Mesenchymal stem cell (in vitro differentiated cells and primary cell): Measurements from ENCODE around the gene PRRX1.

Experiments
- DNase-seq: peaks from one replicate; pipeline ENCODE4 v3.0.0-alpha.2; 2013
- H2AFZ ChIP-seq: one replicate; pipeline ENCODE4 v1.6.1; 2013; ENCODE audit warnings: low read depth, mild to moderate bottlenecking, control low read depth, inconsistent platforms, low read length, moderate library complexity
- H2AK5ac ChIP-seq: 2 replicates; pipeline ENCODE4 v1.6.1; 2013; ENCODE audit warnings: low read length, moderate library complexity, mild to moderate bottlenecking, inconsistent platforms; ENCODE audit not compliant: severe bottlenecking
- H2BK120ac ChIP-seq: one replicate; pipeline ENCODE4 v1.6.1; 2013; ENCODE audit warnings: low read depth, mild to moderate bottlenecking, inconsistent platforms, low read length, moderate library complexity
- H2BK12ac ChIP-seq, 2 experiments: one replicate each; pipeline ENCODE4 v1.6.1; 2013; ENCODE audit warnings: inconsistent platforms in 2 of 2, low read length in 2 of 2, mild to moderate bottlenecking in 2 of 2, moderate library complexity in 2 of 2, control low read depth in 1 of 2
- H2BK15ac ChIP-seq: one replicate; pipeline ENCODE4 v1.6.1; 2013; ENCODE audit warnings: mild to moderate bottlenecking, low read depth, inconsistent platforms; ENCODE audit not compliant: poor library complexity, severe bottlenecking
- H2BK5ac ChIP-seq: 2 replicates; pipeline ENCODE4 v1.6.1; 2013; ENCODE audit warnings: low read depth, mild to moderate bottlenecking, low read length, control low read depth, inconsistent platforms; ENCODE audit not compliant: poor library complexity, severe bottlenecking
- H3K14ac ChIP-seq, 2 experiments: one replicate each; pipeline ENCODE4 v1.6.1; 2013; ENCODE audit warnings: inconsistent platforms in 2 of 2, low read length in 2 of 2, control low read depth in 1 of 2, mild to moderate bottlenecking in 1 of 2, moderate library complexity in 1 of 2
- H3K18ac ChIP-seq, 2 experiments: one replicate each; pipeline ENCODE4 v1.6.1; 2013; ENCODE audit warnings: inconsistent platforms in 2 of 2, low read length in 2 of 2, control low read depth in 1 of 2, low read depth in 1 of 2, mild to moderate bottlenecking in 1 of 2
- H3K23ac ChIP-seq, 2 experiments: one replicate each; pipeline ENCODE4 v1.6.1; 2013; ENCODE audit warnings: inconsistent platforms in 2 of 2, low read length in 2 of 2, mild to moderate bottlenecking in 2 of 2, moderate library complexity in 2 of 2, control low read depth in 1 of 2
- H3K27ac ChIP-seq: 2 replicates; pipeline ENCODE4 v1.5.1; 2013; ENCODE audit warnings: mild to moderate bottlenecking, moderate library complexity, low read length, control low read depth, inconsistent platforms; ENCODE audit not compliant: poor library complexity, severe bottlenecking
- H3K27me3 ChIP-seq, 2 experiments: 2 replicates each; pipeline versions ENCODE4 v1.6.1 to v1.7.0; 2013; ENCODE audit warnings: low read length in 2 of 2, mild to moderate bottlenecking in 2 of 2, moderate library complexity in 2 of 2, control low read depth in 1 of 2, inconsistent platforms in 1 of 2; ENCODE audit not compliant: control insufficient read depth in 1 of 2, insufficient read depth in 1 of 2
- H3K36me3 ChIP-seq, 2 experiments: 2 replicates each; pipeline versions ENCODE4 v1.6.1 to v1.7.0; 2013; ENCODE audit warnings: low read length in 2 of 2, control low read depth in 1 of 2, inconsistent platforms in 1 of 2, low read depth in 1 of 2, mild to moderate bottlenecking in 1 of 2; ENCODE audit not compliant: insufficient read depth in 2 of 2, control insufficient read depth in 1 of 2
- H3K4ac ChIP-seq, 2 experiments: one replicate each; pipeline ENCODE4 v1.6.1; 2013; ENCODE audit warnings: inconsistent platforms in 2 of 2, low read length in 2 of 2, mild to moderate bottlenecking in 2 of 2, moderate library complexity in 2 of 2, control low read depth in 1 of 2, low read depth in 1 of 2
- H3K4me1 ChIP-seq: 2 replicates; pipeline ENCODE4 v1.6.1; 2013; ENCODE audit warnings: low read depth, low read length, control low read depth; ENCODE audit not compliant: control insufficient read depth, insufficient read depth
- H3K4me2 ChIP-seq: 2 replicates; pipeline ENCODE4 v1.6.1; 2013; ENCODE audit warnings: low read length, mild to moderate bottlenecking, inconsistent platforms; ENCODE audit not compliant: poor library complexity, severe bottlenecking
- H3K4me3 ChIP-seq, 2 experiments: 2 replicates each; pipeline versions ENCODE4 v1.5.1 to v1.7.0; 2013; ENCODE audit warnings: low read length in 2 of 2, mild to moderate bottlenecking in 2 of 2, control low read depth in 1 of 2, low read depth in 1 of 2; ENCODE audit not compliant: insufficient read depth in 1 of 2
- H3K79me1 ChIP-seq: replicated peaks from 2 replicates; pipeline ENCODE4 v1.6.1; 2013; ENCODE audit warnings: mild to moderate bottlenecking, control low read depth, low read length, inconsistent platforms; ENCODE audit not compliant: poor library complexity, severe bottlenecking
- H3K9ac ChIP-seq: 2 replicates; pipeline ENCODE4 v1.7.0; 2013; ENCODE audit warnings: mild to moderate bottlenecking, low read length, moderate library complexity
- H3K9me3 ChIP-seq: 2 replicates; pipeline ENCODE4 v1.7.0; 2013; ENCODE audit warnings: mild to moderate bottlenecking, low read length; ENCODE audit not compliant: control insufficient read depth
- H4K8ac ChIP-seq: one replicate; pipeline ENCODE4 v1.6.1; 2013; ENCODE audit warnings: inconsistent platforms, mild to moderate bottlenecking, low read length, moderate library complexity
- H4K91ac ChIP-seq: one replicate; pipeline ENCODE4 v1.6.1; 2013; ENCODE audit warnings: mild to moderate bottlenecking, low read length, inconsistent platforms
- WGBS: methylation state at CpG from one replicate; pipeline ENCODE4 v1.1.7; 2013; ENCODE audit warnings: mixed read lengths; 5-methylcytosine and 5-hydroxymethylcytosine counted together

PRRX1 gene

GRCh38 chr1:170725326-170725725 lies 61.4 kb downstream of the PRRX1 start:
- no peak overlapping the region for H2BK15ac ChIP-seq
- no peaks in the 10 kb centered on the region for H3K79me1 ChIP-seq

GRCh38 chr1:170727963-170728362 lies 64.0 kb downstream of the PRRX1 start:
- Histone ChIP-seq H2BK12ac (no peak overlapping the region), H3K9me3 (no peaks in the 10 kb centered on the region), H3K27me3 (no peaks in the 10 kb centered on the region), H3K23ac (no peak overlapping the region), H3K79me1 (no peaks in the 10 kb centered on the region), H3K4me1 (no peaks in the 10 kb centered on the region), H3K27ac (no peak overlapping the region), H2AFZ (no peak overlapping the region), H3K18ac (no peak overlapping the region), H4K8ac (no peak overlapping the region), H3K36me3 (peaks cover 0 to 99% of the 10 kb centered on the region in 2 experiments), H2BK120ac (no peak overlapping the region), H2BK5ac (no peak overlapping the region), H3K4me3 (no peak overlapping the region), H3K4me2 (no peak overlapping the region), H2BK15ac (no peak overlapping the region), H3K9ac (peak overlapping the region; percentile 30), H3K14ac (no peak overlapping the region), H2AK5ac (no peak overlapping the region), H4K91ac (no peak overlapping the region), H3K4ac (no peak overlapping the region)
- no peak for DNase-seq
- 100% methylated on average over 4 of the region's 5 CpGs for WGBS

More at GRCh38 chr1:170725326-170725725, 61.4 kb downstream of the PRRX1 start:
- no peak overlapping the region for H3K4me2 ChIP-seq
- no peak overlapping the region for H2AK5ac ChIP-seq
- H4K8ac ChIP-seq = no peak overlapping the region
- H3K4me3 ChIP-seq = no peak overlapping the region
- no peak for DNase-seq
- H2BK120ac ChIP-seq = no peak overlapping the region
- peaks cover 0 to 99% of the 10 kb centered on the region in 2 experiments for H3K36me3 ChIP-seq
- H2AFZ ChIP-seq = no peak overlapping the region
- H3K14ac ChIP-seq = no peak overlapping the region
- no CpG with 5 or more reads among the region's 1 CpG for WGBS
- H3K9me3 ChIP-seq = no peaks in the 10 kb centered on the region
- no peak overlapping the region for H3K27ac ChIP-seq
- H3K27me3 ChIP-seq = no peaks in the 10 kb centered on the region
- H4K91ac ChIP-seq = no peak overlapping the region
- no peak overlapping the region for H3K18ac ChIP-seq
- H3K23ac ChIP-seq = no peak overlapping the region
- no peak overlapping the region for H2BK5ac ChIP-seq
- no peaks in the 10 kb centered on the region for H3K4me1 ChIP-seq
- no peak overlapping the region for H2BK12ac ChIP-seq
- H3K9ac ChIP-seq = no peak overlapping the region
- no peak overlapping the region for H3K4ac ChIP-seq

GRCh38 chr1:170729225-170730002 lies 65.5 kb downstream of the PRRX1 start:
- Histone ChIP-seq H3K4me2 (no peak overlapping the region), H3K4me3 (no peak overlapping the region), H3K18ac (no peak overlapping the region), H3K4ac (no peak overlapping the region), H3K79me1 (no peaks in the 10 kb centered on the region), H2AFZ (no peak overlapping the region), H2AK5ac (no peak overlapping the region), H3K9me3 (no peaks in the 10 kb centered on the region), H2BK15ac (no peak overlapping the region), H2BK120ac (no peak overlapping the region), H3K9ac (peak overlapping the region; percentile 30), H4K8ac (no peak overlapping the region), H4K91ac (no peak overlapping the region), H3K27ac (no peak overlapping the region), H3K36me3 (peaks cover 0 to 99% of the 10 kb centered on the region in 2 experiments), H3K27me3 (no peaks in the 10 kb centered on the region), H2BK5ac (no peak overlapping the region), H3K4me1 (no peaks in the 10 kb centered on the region), H3K14ac (no peak overlapping the region), H2BK12ac (no peak overlapping the region), H3K23ac (no peak overlapping the region)
- no peak for DNase-seq
- 90% methylated on average over 6 of the region's 6 CpGs for WGBS

DNA sequence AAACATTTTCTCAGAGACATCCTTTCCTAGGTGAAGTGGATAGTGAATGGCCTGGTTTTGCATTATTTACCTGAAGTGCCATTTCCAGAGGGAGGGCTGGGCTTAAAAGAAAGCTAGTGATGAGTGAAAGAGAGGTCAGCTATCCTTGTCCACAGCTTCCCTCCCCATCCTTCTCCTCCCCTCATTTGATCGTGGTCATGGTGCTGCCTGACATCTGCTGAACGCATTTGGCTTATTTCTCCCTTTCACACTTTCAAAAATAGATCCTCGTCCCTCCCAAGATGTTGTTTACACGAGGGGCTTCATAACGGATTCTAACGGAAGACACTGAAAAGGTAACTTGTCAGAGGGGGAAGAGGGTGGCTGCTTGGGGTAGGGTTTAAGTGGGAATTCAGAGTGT lies 66.1 kb downstream of the PRRX1 start:
- no peak overlapping the region for H2BK120ac ChIP-seq
- no peaks in the 10 kb centered on the region for H3K27me3 ChIP-seq
- H2AK5ac ChIP-seq = no peak overlapping the region
- H2BK5ac ChIP-seq = no peak overlapping the region
- WGBS = 79% methylated on average over 6 of the region's 6 CpGs
- no peaks in the 10 kb centered on the region for H3K9me3 ChIP-seq
- peak overlapping the region; percentile 30 for H3K9ac ChIP-seq
- peaks cover 0 to 99% of the 10 kb centered on the region in 2 experiments for H3K36me3 ChIP-seq
- H3K79me1 ChIP-seq = no peaks in the 10 kb centered on the region
- no peak overlapping the region for H4K8ac ChIP-seq
- no peak overlapping the region for H2BK15ac ChIP-seq
- H4K91ac ChIP-seq = no peak overlapping the region
- H3K23ac ChIP-seq = no peak overlapping the region
- no peak overlapping the region for H3K4me3 ChIP-seq
- no peak overlapping the region for H3K4ac ChIP-seq
- H3K4me2 ChIP-seq = no peak overlapping the region
- DNase-seq = no peak
- no peak overlapping the region for H2AFZ ChIP-seq
- H3K14ac ChIP-seq = no peak overlapping the region
- no peak overlapping the region for H3K27ac ChIP-seq
- H3K4me1 ChIP-seq = no peaks in the 10 kb centered on the region
- no peak overlapping the region for H2BK12ac ChIP-seq
- no peak overlapping the region for H3K18ac ChIP-seq
